SU-DHL-6 (cell line): ENCODE data around the gene TPI1.

Source experiments
- CTCF ChIP-seq: fragments of 200-600 bp; sonication (generic); IDR thresholded peaks from one replicate; pipeline ENCODE4 v1.5.1; 2017; ENCODE audit warnings: antibody characterized with exemption, mild to moderate bottlenecking, low read length, moderate library complexity; ENCODE audit not compliant: insufficient read depth, poor library complexity, severe bottlenecking
- EZH2phosphoT487 ChIP-seq: fragments of 200-600 bp; sonication (generic), shearing (Covaris generic); conservative IDR thresholded peaks from 2 replicates; pipeline ENCODE4 v1.6.1; 2018; ENCODE audit warnings: mild to moderate bottlenecking, antibody characterized with exemption, low read length, moderate library complexity, mixed read lengths

GRCh38 chr12:6871052-6871957, 4.0 kb downstream of the TPI1 start:
- TF ChIP-seq CTCF, result no peak
- no peak for TF ChIP-seq EZH2phosphoT487
